Naive thymus-derived CD4-positive, alpha-beta T cell (primary cell): ENCODE results near the gene LINGO1. TPM values are rescaled to one million over a fixed set of nuclear protein-coding genes. Genes with fewer than 3 reads are reported as not detected.

Experiments
- ATAC-seq: fragments of 150-1000 bp; cut with Tn5 transposase; 2 replicates; pipeline ENCODE4 v1.10.0; 2021; ENCODE audit warnings: mild to moderate bottlenecking, moderate library complexity
- CTCF ChIA-PET: fragments of 350-600 bp; sonication (Branson Sonifier 250); formaldehyde crosslinking; loops from one replicate; lab custom pipeline; 2021; ENCODE audit warnings: antibody characterized with exemption; lab: Charles Lee
- POLR2A ChIA-PET: fragments of 350-600 bp; sonication (Branson Sonifier 250); formaldehyde crosslinking; loops from one replicate; lab custom pipeline; 2021; ENCODE audit warnings: antibody characterized with exemption, inconsistent platforms; lab: Charles Lee
- DNase-seq, 9 donors: peaks; one replicate each; pipeline versions ENCODE4 v3.0.0 to v3.0.0-alpha.2; 2020 to 2022; ENCODE audit warnings: mixed read lengths in 1 of 9
- H3K27ac ChIP-seq: one replicate; pipeline ENCODE4 v1.7.0; 2013; ENCODE audit warnings: mild to moderate bottlenecking, low read depth, low read length, moderate library complexity
- H3K27me3 ChIP-seq, 2 donors: one replicate each; pipeline ENCODE4 v1.7.0; 2013; ENCODE audit warnings: low read length in 2 of 2, mild to moderate bottlenecking in 2 of 2, moderate library complexity in 2 of 2; ENCODE audit not compliant: control insufficient read depth in 2 of 2, insufficient read depth in 2 of 2
- H3K36me3 ChIP-seq, 3 experiments: 1 replicate in 2 of 3; 2 replicates in 1 of 3; pipeline ENCODE4 v1.7.0; 2013; ENCODE audit warnings: low read length in 3 of 3, mild to moderate bottlenecking in 3 of 3, moderate library complexity in 1 of 3; ENCODE audit not compliant: insufficient read depth in 3 of 3, control insufficient read depth in 2 of 3
- H3K4me1 ChIP-seq, 2 donors: one replicate each; pipeline ENCODE4 v1.7.0; 2013; ENCODE audit warnings: low read length in 2 of 2, mild to moderate bottlenecking in 2 of 2, moderate library complexity in 1 of 2; ENCODE audit not compliant: control insufficient read depth in 2 of 2, insufficient read depth in 2 of 2
- H3K4me3 ChIP-seq: 2 replicates; pipeline ENCODE4 v1.7.0; 2013; ENCODE audit warnings: mild to moderate bottlenecking, low read length
- H3K9me3 ChIP-seq, 3 experiments: 1 replicate in 2 of 3; 2 replicates in 1 of 3; pipeline ENCODE4 v1.7.0; 2013; ENCODE audit warnings: low read length in 3 of 3; ENCODE audit not compliant: control insufficient read depth in 2 of 3
- H3K27ac Mint-ChIP-seq, 9 donors: one replicate each; pipeline ENCODE4 v1.8.0; 2020 to 2022; ENCODE audit warnings: mixed read lengths in 9 of 9, mild to moderate bottlenecking in 8 of 9, moderate library complexity in 5 of 9, inconsistent platforms in 2 of 9
- H3K27me3 Mint-ChIP-seq, 5 donors: one replicate each; pipeline ENCODE4 v1.8.0; 2021 to 2022; ENCODE audit warnings: mixed read lengths in 5 of 5, mild to moderate bottlenecking in 1 of 5
- H3K36me3 Mint-ChIP-seq, 5 donors: one replicate each; pipeline ENCODE4 v1.8.0; 2020 to 2022; ENCODE audit warnings: mixed read lengths in 5 of 5, mild to moderate bottlenecking in 3 of 5, inconsistent platforms in 1 of 5
- H3K4me1 Mint-ChIP-seq, 7 donors: one replicate each; pipeline ENCODE4 v1.8.0; 2020 to 2022; ENCODE audit warnings: mixed read lengths in 7 of 7, mild to moderate bottlenecking in 3 of 7, inconsistent platforms in 1 of 7
- H3K4me3 Mint-ChIP-seq, 10 donors: one replicate each; pipeline ENCODE4 v1.8.0; 2020 to 2022; ENCODE audit warnings: mild to moderate bottlenecking in 10 of 10, mixed read lengths in 10 of 10, moderate library complexity in 6 of 10, inconsistent platforms in 2 of 10
- H3K9me3 Mint-ChIP-seq, 11 donors: one replicate each; pipeline ENCODE4 v1.8.0; 2020 to 2022; ENCODE audit warnings: mixed read lengths in 11 of 11, mild to moderate bottlenecking in 4 of 11, inconsistent platforms in 1 of 11, moderate library complexity in 1 of 11
- intact Hi-C, 2 donors: fragments of 100-400 bp; cut with micrococcal nuclease; formaldehyde crosslinking; loops; one replicate each; pipeline ENCODE4 v1.15.1; 2023
- polyA plus RNA-seq, 2 donors: library from polyadenylated mRNA; unstranded; fragments of 300-500 nt; fragmentation: Illumina TruSeq; gene quantifications; one replicate each; pipeline ENCODE4 v1.2.3, GENCODE V29; 2021
- total RNA-seq, 6 experiments: library from RNA in 5 of 6; stranded (reverse) in 5 of 6; gene quantifications; 1 replicate in 5 of 6; 2 replicates in 1 of 6; pipeline ENCODE4 v1.2.3 and lab custom pipeline; 2021 to 2026

LINGO1 gene
- total and polyA plus RNA-seq, 7 experiments from 2014 or later: not detected

- Histone ChIP-seq H3K27ac (no peak overlapping the region), H3K9me3 (no peaks in the 10 kb centered on the region), H3K27me3 (no peaks in the 10 kb centered on the region), H3K4me1 (no peaks in the 10 kb centered on the region), H3K36me3 (no peaks in the 10 kb centered on the region), H3K4me3 (no peak overlapping the region)
- ATAC-seq (no peak), DNase-seq (no peak)
- no peak overlapping the region for H3K4me3 Mint-ChIP-seq
- H3K4me1 Mint-ChIP-seq: no peaks in the 10 kb centered on the region
- POLR2A ChIA-PET: no interaction called here
- CTCF ChIA-PET: no interaction called here
- no peak overlapping the region for H3K27ac Mint-ChIP-seq
- intact Hi-C loops: no loop called here
- no peaks in the 10 kb centered on the region for H3K36me3 Mint-ChIP-seq
- no peaks in the 10 kb centered on the region for H3K9me3 Mint-ChIP-seq
- peaks cover 0 to 3% (median 0%) of the 10 kb centered on the region in 5 donors for H3K27me3 Mint-ChIP-seq
These were observed 34.8 kb downstream of the LINGO1 start for GRCh38 chr15:77597804-77598453.

DNA sequence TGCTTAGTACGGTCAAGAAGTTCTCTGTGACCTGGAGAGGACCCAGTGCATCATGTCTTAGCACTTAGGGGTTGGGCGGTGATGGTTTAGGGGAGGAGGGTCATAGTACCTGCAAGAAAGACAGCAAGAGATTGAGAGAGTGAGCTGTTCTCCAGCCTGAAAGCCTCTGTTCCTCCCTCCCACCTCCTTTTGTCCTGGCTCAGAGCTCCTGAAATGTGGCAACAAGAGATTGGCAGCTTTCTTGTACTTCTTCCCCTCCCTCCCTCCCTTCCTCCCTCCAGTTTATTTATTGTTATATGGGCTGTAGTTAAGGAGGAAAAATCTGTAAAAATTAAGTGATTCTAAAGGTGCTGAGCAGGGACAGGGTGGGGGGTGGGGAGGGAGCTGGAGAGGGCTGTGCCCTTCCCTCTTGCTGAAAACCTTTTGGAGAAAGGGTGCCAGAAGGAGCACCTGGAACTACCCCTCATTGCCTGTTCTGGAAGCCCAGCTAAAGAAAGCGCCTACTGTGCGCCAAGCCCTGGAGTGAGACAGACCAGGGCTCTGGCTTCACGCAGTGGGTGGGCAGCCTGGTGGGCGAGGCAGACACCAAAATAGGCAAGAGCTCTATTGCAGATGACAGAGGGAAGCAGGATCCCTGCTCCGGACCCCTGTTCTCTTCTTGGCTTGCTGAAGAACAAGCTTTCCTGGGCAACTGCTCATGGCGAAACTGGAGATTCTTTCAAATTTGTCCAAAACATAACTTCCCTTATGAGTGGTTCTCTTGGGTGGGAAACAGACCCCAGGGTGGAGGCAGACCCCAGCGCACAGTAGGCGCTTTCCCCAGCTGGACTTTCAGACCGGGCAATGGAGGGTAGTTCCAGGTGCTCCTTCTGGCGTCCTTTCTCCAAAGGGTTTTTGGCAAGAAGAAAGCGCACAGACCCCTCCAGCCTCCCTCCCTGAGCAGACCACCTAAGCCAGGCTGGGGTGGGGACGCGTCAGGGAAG lies 35.6 kb downstream of the LINGO1 start:
- intact Hi-C loops: no loop called here
- Histone ChIP-seq H3K4me3 (no peak overlapping the region), H3K9me3 (no peaks in the 10 kb centered on the region), H3K27me3 (no peaks in the 10 kb centered on the region), H3K27ac (no peak overlapping the region), H3K4me1 (no peaks in the 10 kb centered on the region), H3K36me3 (no peaks in the 10 kb centered on the region)
- DNase-seq (no peak), ATAC-seq (no peak)
- CTCF ChIA-PET: no interaction called here
- H3K9me3 Mint-ChIP-seq: peaks cover 0 to 2% (median 0%) of the 10 kb centered on the region in 11 donors
- POLR2A ChIA-PET: no interaction called here
- peaks cover 0 to 5% (median 0%) of the 10 kb centered on the region in 5 donors for H3K27me3 Mint-ChIP-seq
- no peak overlapping the region for H3K4me3 Mint-ChIP-seq
- no peak overlapping the region for H3K27ac Mint-ChIP-seq
- no peaks in the 10 kb centered on the region for H3K4me1 Mint-ChIP-seq
- H3K36me3 Mint-ChIP-seq: no peaks in the 10 kb centered on the region

- intact Hi-C loops: no loop called here
- peaks cover 0 to 2% (median 0%) of the 10 kb centered on the region in 11 donors for H3K9me3 Mint-ChIP-seq
- CTCF ChIA-PET: no interaction called here
These were observed 37.5 kb downstream of the LINGO1 start for GRCh38 chr15:77595231-77595630.

DNA sequence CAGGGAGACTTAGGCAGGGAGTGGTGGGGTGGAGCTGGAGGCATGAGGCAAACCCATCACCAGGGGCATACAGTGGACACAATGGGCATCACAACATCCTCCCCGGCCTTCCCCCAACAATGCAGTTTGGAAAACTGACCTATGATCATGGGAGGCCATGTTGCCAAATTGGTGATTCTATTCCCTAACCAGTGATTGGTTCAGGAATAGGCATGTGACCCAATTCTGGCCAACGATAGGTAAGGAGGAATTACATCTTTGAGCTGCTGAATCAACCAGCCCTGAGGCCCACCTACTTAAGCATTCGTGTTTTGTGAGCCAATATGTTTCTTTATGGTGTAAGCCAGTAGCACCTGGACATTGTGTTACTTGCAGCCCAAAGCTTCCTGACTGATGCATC lies 40.0 kb downstream of the LINGO1 start:
- ChIA-PET POLR2A (no interaction called here), CTCF (no interaction called here)
- Mint-ChIP-seq H3K27ac (no peak overlapping the region), H3K4me3 (peak overlapping the region in 1 of 10 donors; percentile 16), H3K36me3 (no peaks in the 10 kb centered on the region), H3K27me3 (peaks cover 0 to 5% (median 3%) of the 10 kb centered on the region in 5 donors), H3K9me3 (peaks cover 0 to 2% (median 0%) of the 10 kb centered on the region in 11 donors), H3K4me1 (no peaks in the 10 kb centered on the region)
- Histone ChIP-seq H3K9me3 (no peaks in the 10 kb centered on the region), H3K4me3 (no peak overlapping the region), H3K27me3 (no peaks in the 10 kb centered on the region), H3K27ac (no peak overlapping the region), H3K36me3 (no peaks in the 10 kb centered on the region), H3K4me1 (no peaks in the 10 kb centered on the region)
- ATAC-seq (no peak), DNase-seq (no peak)
- intact Hi-C loops: no loop called here

More at GRCh38 chr15:77595231-77595630, 37.5 kb downstream of the LINGO1 start:
- H3K36me3 Mint-ChIP-seq: no peaks in the 10 kb centered on the region
- H3K4me3 ChIP-seq: no peak overlapping the region
- no peaks in the 10 kb centered on the region for H3K4me1 Mint-ChIP-seq
- no peak overlapping the region for H3K4me3 Mint-ChIP-seq
- POLR2A ChIA-PET: no interaction called here
- H3K36me3 ChIP-seq: no peaks in the 10 kb centered on the region
- ATAC-seq (no peak), DNase-seq (no peak)
- no peaks in the 10 kb centered on the region for H3K27me3 ChIP-seq
- no peak overlapping the region for H3K27ac Mint-ChIP-seq
- no peaks in the 10 kb centered on the region for H3K9me3 ChIP-seq
- no peak overlapping the region for H3K27ac ChIP-seq
- no peaks in the 10 kb centered on the region for H3K4me1 ChIP-seq
- peaks cover 0 to 5% (median 3%) of the 10 kb centered on the region in 5 donors for H3K27me3 Mint-ChIP-seq

- intact Hi-C loops: no loop called here
- DNase-seq: no peak
- Histone ChIP-seq H3K4me3 (no peak overlapping the region), H3K4me1 (no peaks in the 10 kb centered on the region), H3K36me3 (no peaks in the 10 kb centered on the region), H3K27me3 (no peaks in the 10 kb centered on the region), H3K27ac (no peak overlapping the region), H3K9me3 (no peaks in the 10 kb centered on the region)
- no peak for ATAC-seq
- Mint-ChIP-seq H3K27me3 (peaks cover 0 to 5% (median 3%) of the 10 kb centered on the region in 5 donors), H3K9me3 (peaks cover 0 to 2% (median 0%) of the 10 kb centered on the region in 11 donors), H3K27ac (no peak overlapping the region), H3K4me1 (no peaks in the 10 kb centered on the region), H3K4me3 (peak overlapping the region in 1 of 10 donors; percentile 16), H3K36me3 (no peaks in the 10 kb centered on the region)
- ChIA-PET POLR2A (no interaction called here), CTCF (no interaction called here)
These were observed 40.6 kb downstream of the LINGO1 start for GRCh38 chr15:77591968-77592613.

DNA sequence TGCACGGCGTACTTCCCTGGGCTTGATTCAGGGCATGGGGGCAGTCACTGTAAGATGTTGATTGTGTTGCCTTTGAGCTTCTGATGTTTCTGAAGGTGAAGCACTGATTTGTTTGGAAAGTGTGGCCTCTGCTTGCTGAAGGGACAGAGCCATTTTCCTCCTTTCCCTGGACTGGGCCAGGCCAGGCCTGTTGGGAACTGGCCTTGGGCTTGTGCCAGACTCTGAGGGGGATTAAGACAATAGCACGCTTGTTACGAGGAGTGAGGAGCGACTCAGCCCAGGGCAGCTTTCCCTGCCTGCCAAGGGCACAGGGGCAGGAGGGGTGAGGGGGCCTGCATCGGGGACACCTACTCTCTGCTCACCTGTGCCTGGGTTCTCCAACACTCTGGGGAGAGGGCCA lies 42.9 kb downstream of the LINGO1 start:
- Histone ChIP-seq H3K4me3 (no peak overlapping the region), H3K27me3 (no peaks in the 10 kb centered on the region), H3K27ac (no peak overlapping the region), H3K4me1 (no peaks in the 10 kb centered on the region), H3K9me3 (no peaks in the 10 kb centered on the region), H3K36me3 (no peaks in the 10 kb centered on the region)
- no peak for ATAC-seq
- Mint-ChIP-seq H3K27ac (no peak overlapping the region), H3K9me3 (peaks cover 0 to 2% (median 0%) of the 10 kb centered on the region in 11 donors), H3K4me3 (no peak overlapping the region), H3K36me3 (no peaks in the 10 kb centered on the region), H3K4me1 (no peaks in the 10 kb centered on the region), H3K27me3 (peaks cover 0 to 5% (median 3%) of the 10 kb centered on the region in 5 donors)
- no peak for DNase-seq
- ChIA-PET CTCF (no interaction called here), POLR2A (no interaction called here)
- intact Hi-C loops: no loop called here
